ENCODE measurements around the gene TSPAN32. TPM values are rescaled to one million over a fixed set of nuclear protein-coding genes. Genes with fewer than 3 reads are reported as not detected.
A peak's percentile ranks its signal among the peaks of the same experiment; 100 is the strongest.

TSPAN32 gene
- total RNA-seq (100 to 1,000 TPM in 2 of 5 donors, 10 to 100 TPM in 3; 66.9 to 185 (median 92.3) TPM), total RNA-seq (2.5 to 100 (median 28.7) reads per million in 29 experiments)
- 120 TPM for total RNA-seq (2013)

DNA sequence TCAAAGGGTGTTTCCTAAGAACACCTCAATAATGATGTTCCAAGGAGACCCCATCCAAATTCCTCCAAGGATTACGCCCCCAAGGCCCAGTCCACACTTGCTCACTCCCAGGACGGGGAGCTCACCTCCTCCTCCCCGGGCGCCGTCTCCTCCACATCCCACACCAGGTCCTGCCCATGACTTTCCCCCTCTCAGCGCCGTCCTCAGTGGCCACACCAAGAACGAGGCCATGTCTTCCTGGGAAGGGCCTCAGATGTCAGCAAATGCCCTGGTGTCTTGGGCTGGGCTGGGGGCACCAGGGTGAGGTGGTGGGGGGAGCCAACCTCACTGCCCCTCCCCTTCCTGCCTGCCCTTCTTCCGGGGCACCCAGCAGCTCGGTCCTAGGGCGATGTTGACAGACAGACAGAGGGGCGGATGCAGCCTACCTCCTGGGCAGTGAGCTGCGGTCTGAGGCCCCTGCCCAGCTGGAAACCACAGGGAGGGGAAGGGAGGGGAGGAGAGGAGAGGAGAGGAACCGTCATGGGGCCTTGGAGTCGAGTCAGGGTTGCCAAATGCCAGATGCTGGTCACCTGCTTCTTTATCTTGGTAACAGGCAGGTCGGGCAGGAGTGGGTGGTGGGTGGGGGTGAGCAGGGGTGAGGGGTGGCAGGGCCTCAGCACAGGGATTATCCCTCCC is at the start of gene TSPAN32, which contains the start of gene C11orf21:
TSPAN32 (plus strand) TSS at position 383 of the 675 bp plus-strand sequence; CDS start at position 520, 137 bp downstream.
C11orf21 (minus strand) TSS at position 288 of the 675 bp plus-strand sequence; CDS start at position 178, 110 bp downstream.
- Mint-ChIP-seq H3K27ac (peak within 1 kb of the TSS; percentile 96 to 99), H3K9me3 (no peaks in the 10 kb centered on the region), H3K4me3 (peak within 1 kb of the TSS; percentile 89 to 98 (median 92)), H3K27me3 (no peaks in the 10 kb centered on the region), H3K36me3 (peaks cover 6% of the 10 kb centered on the region), H3K4me1 (peaks cover 48 to 78% (median 71%) of the 10 kb centered on the region in 3 donors)
- ChIA-PET POLR2A (interaction anchor here in 1 of 2 donors (0.5 kb wide), 1 partner anchor 1081 kb away, joined by 8 read pairs; no protein-coding TSS in a partner anchor), CTCF (interaction anchor here (0.5 to 1.5 kb wide), 4 partner anchors 83 to 230 kb away, joined by 3 to 7 read pairs (median 3); no protein-coding TSS in a partner anchor)
- peaks cover 44 to 97% of the 10 kb centered on the region in 2 experiments for H3K4me1 ChIP-seq (ENCODE audit: control insufficient read depth in 1 of 2, extremely low read depth in 1 of 2, insufficient read depth in 2 of 2, low read length in 2 of 2)
- H3K27me3 ChIP-seq (replicated peaks in 1 of 2; ENCODE audit: control insufficient read depth in 2 of 2, extremely low read depth in 1 of 2, insufficient read depth in 2 of 2, low read length in 1 of 2), result no peaks in the 10 kb centered on the region
- ATAC-seq (replicated peaks in 1 of 4) (peak; percentile 63 to 76 (median 66)), DNase-seq (peak in 33 of 35 experiments; percentile 19 to 74 (median 54))
- WGBS (ENCODE audit: insufficient coverage), result 0% methylated on average over 2 of the region's 16 CpGs
- H3K27ac ChIP-seq (ENCODE audit: low read length), result peak within 1 kb of the TSS; percentile 74
- H3K36me3 ChIP-seq (ENCODE audit: control insufficient read depth in 2 of 2, extremely low read depth in 1 of 2, insufficient read depth in 1 of 2, low read length in 1 of 2), result peaks cover 9 to 29% of the 10 kb centered on the region in 2 donors
- no peaks in the 10 kb centered on the region for H3K9me3 ChIP-seq
- peak within 1 kb of the TSS; percentile 76 to 81 for H3K4me3 ChIP-seq (ENCODE audit: control insufficient read depth in 1 of 2, extremely low read depth in 1 of 2, low read length in 1 of 2)

GRCh38 chr11:2252018-2252417 is 49.8 kb upstream of the TSPAN32 start:
- H3K27ac Mint-ChIP-seq, result no peak overlapping the region
- H3K4me1 Mint-ChIP-seq, result no peaks in the 10 kb centered on the region
- ATAC-seq (replicated peaks in 1 of 4) (no peak), DNase-seq (no peak)
- no peaks in the 10 kb centered on the region for H3K4me1 ChIP-seq (ENCODE audit: control insufficient read depth in 1 of 2, extremely low read depth in 1 of 2, insufficient read depth in 2 of 2, low read length in 2 of 2)
- H3K36me3 Mint-ChIP-seq, result no peaks in the 10 kb centered on the region
- H3K4me3 Mint-ChIP-seq, result no peak overlapping the region
- CTCF ChIA-PET, result no interaction called here
- peaks cover 0 to 6% of the 10 kb centered on the region in 2 donors for H3K27me3 Mint-ChIP-seq
- no peaks in the 10 kb centered on the region for H3K9me3 ChIP-seq
- peaks cover 0 to 3% (median 0%) of the 10 kb centered on the region in 3 donors for H3K9me3 Mint-ChIP-seq
- peaks cover 0 to 21% of the 10 kb centered on the region in 2 experiments for H3K27me3 ChIP-seq (replicated peaks in 1 of 2; ENCODE audit: control insufficient read depth in 2 of 2, extremely low read depth in 1 of 2, insufficient read depth in 2 of 2, low read length in 1 of 2)
- no peaks in the 10 kb centered on the region for H3K36me3 ChIP-seq (ENCODE audit: control insufficient read depth in 2 of 2, extremely low read depth in 1 of 2, insufficient read depth in 1 of 2, low read length in 1 of 2)
- 89% methylated on average over 1 of the region's 6 CpGs for WGBS (ENCODE audit: insufficient coverage)
- no peak overlapping the region for H3K27ac ChIP-seq (ENCODE audit: low read length)
- H3K4me3 ChIP-seq (ENCODE audit: control insufficient read depth in 1 of 2, extremely low read depth in 1 of 2, low read length in 1 of 2), result no peak overlapping the region
- POLR2A ChIA-PET, result no interaction called here

- no peaks in the 10 kb centered on the region for H3K36me3 Mint-ChIP-seq
- no peak overlapping the region for H3K4me3 Mint-ChIP-seq
- Histone ChIP-seq H3K36me3 (ENCODE audit: control insufficient read depth in 2 of 2, extremely low read depth in 1 of 2, insufficient read depth in 1 of 2, low read length in 1 of 2) (no peaks in the 10 kb centered on the region), H3K27me3 (replicated peaks in 1 of 2; ENCODE audit: control insufficient read depth in 2 of 2, extremely low read depth in 1 of 2, insufficient read depth in 2 of 2, low read length in 1 of 2) (peaks cover 0 to 13% of the 10 kb centered on the region in 2 experiments), H3K4me1 (ENCODE audit: control insufficient read depth in 1 of 2, extremely low read depth in 1 of 2, insufficient read depth in 2 of 2, low read length in 2 of 2) (no peaks in the 10 kb centered on the region), H3K9me3 (no peaks in the 10 kb centered on the region), H3K4me3 (ENCODE audit: control insufficient read depth in 1 of 2, extremely low read depth in 1 of 2, low read length in 1 of 2) (no peak overlapping the region), H3K27ac (ENCODE audit: low read length) (no peak overlapping the region)
- CTCF ChIA-PET, result no interaction called here
- no peaks in the 10 kb centered on the region for H3K27me3 Mint-ChIP-seq
- no peak for ATAC-seq (replicated peaks in 1 of 4)
- peaks cover 0 to 3% (median 0%) of the 10 kb centered on the region in 3 donors for H3K9me3 Mint-ChIP-seq
- POLR2A ChIA-PET, result no interaction called here
- H3K27ac Mint-ChIP-seq, result no peak overlapping the region
- WGBS (ENCODE audit: insufficient coverage), result 69% methylated on average over 11 of the region's 14 CpGs
- H3K4me1 Mint-ChIP-seq, result no peaks in the 10 kb centered on the region
- DNase-seq, result no peak
Measured at GRCh38 chr11:2256293-2256913, 45.4 kb upstream of the TSPAN32 start.

GRCh38 chr11:2256951-2257700 is 44.7 kb upstream of the TSPAN32 start:
- H3K4me3 ChIP-seq (ENCODE audit: control insufficient read depth in 1 of 2, extremely low read depth in 1 of 2, low read length in 1 of 2), result no peak overlapping the region
- WGBS (ENCODE audit: insufficient coverage), result 91% methylated on average over 21 of the region's 31 CpGs
- ChIA-PET POLR2A (no interaction called here), CTCF (no interaction called here)
- Mint-ChIP-seq H3K36me3 (no peaks in the 10 kb centered on the region), H3K27me3 (no peaks in the 10 kb centered on the region), H3K9me3 (peaks cover 0 to 3% (median 0%) of the 10 kb centered on the region in 3 donors), H3K4me3 (no peak overlapping the region), H3K27ac (no peak overlapping the region), H3K4me1 (no peaks in the 10 kb centered on the region)
- H3K27ac ChIP-seq (ENCODE audit: low read length), result no peak overlapping the region
- no peaks in the 10 kb centered on the region for H3K4me1 ChIP-seq (ENCODE audit: control insufficient read depth in 1 of 2, extremely low read depth in 1 of 2, insufficient read depth in 2 of 2, low read length in 2 of 2)
- DNase-seq (no peak), ATAC-seq (replicated peaks in 1 of 4) (no peak)
- H3K27me3 ChIP-seq (replicated peaks in 1 of 2; ENCODE audit: control insufficient read depth in 2 of 2, extremely low read depth in 1 of 2, insufficient read depth in 2 of 2, low read length in 1 of 2), result peaks cover 0 to 13% of the 10 kb centered on the region in 2 experiments
- no peaks in the 10 kb centered on the region for H3K36me3 ChIP-seq (ENCODE audit: control insufficient read depth in 2 of 2, extremely low read depth in 1 of 2, insufficient read depth in 1 of 2, low read length in 1 of 2)
- no peaks in the 10 kb centered on the region for H3K9me3 ChIP-seq

DNA sequence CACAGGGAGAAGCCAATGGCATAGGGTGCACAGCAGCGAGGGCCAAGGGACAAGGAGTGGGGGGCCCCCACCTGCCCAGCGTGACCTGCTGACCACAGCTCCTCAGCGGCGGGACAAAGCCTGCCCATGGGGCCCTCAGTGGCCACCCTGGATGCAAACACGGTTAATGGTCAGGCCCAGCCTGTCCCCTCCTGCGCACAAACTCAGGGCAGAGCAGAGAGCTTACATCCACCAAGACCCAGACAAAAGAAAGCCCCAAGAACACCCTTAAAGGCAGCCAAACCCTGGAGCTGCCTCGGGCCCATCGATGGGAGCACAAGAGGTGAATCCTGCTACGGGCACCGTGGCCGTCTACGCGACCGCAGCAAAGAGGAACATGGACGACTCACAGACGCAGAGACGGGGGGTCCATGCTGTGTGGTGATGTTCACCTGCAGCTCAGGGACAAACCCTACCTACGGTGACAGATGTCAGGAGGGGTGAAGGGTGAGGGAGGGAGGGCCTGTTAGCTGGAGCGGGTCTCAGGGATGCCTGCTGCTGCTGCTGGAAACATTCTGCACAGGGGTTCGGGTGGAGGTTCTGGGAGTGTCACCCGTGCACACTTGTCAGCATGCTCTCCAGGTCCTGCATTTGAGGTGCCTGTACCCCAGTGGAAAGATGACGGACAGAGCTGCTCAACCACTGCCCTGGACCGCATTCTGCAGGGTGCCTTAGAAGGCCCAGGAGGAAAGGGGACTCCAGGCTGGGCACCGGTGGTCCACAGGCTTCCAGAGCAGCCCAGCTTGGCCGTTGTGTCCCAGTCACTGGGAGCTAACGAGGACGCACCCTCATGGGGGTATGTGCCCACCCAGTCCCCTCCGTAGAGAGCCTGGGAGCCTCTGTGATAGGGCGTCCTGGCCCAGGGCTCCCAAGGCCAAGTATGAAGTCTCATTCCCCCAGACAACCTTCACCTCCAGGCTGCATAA is 43.0 kb upstream of the TSPAN32 start:
- no peak overlapping the region for H3K27ac ChIP-seq (ENCODE audit: low read length)
- DNase-seq (no peak), ATAC-seq (replicated peaks in 1 of 4) (no peak)
- no peak overlapping the region for H3K4me3 ChIP-seq (ENCODE audit: control insufficient read depth in 1 of 2, extremely low read depth in 1 of 2, low read length in 1 of 2)
- H3K4me1 Mint-ChIP-seq, result no peaks in the 10 kb centered on the region
- peaks cover 0 to 13% of the 10 kb centered on the region in 2 experiments for H3K27me3 ChIP-seq (replicated peaks in 1 of 2; ENCODE audit: control insufficient read depth in 2 of 2, extremely low read depth in 1 of 2, insufficient read depth in 2 of 2, low read length in 1 of 2)
- no peaks in the 10 kb centered on the region for H3K36me3 Mint-ChIP-seq
- ChIA-PET POLR2A (no interaction called here), CTCF (interaction anchor here in 1 of 2 donors (0.5 kb wide), 1 partner anchor 427 kb away, joined by 6 read pairs; no protein-coding TSS in a partner anchor)
- no peaks in the 10 kb centered on the region for H3K4me1 ChIP-seq (ENCODE audit: control insufficient read depth in 1 of 2, extremely low read depth in 1 of 2, insufficient read depth in 2 of 2, low read length in 2 of 2)
- no peaks in the 10 kb centered on the region for H3K9me3 ChIP-seq
- H3K4me3 Mint-ChIP-seq, result no peak overlapping the region
- no peak overlapping the region for H3K27ac Mint-ChIP-seq
- no peaks in the 10 kb centered on the region for H3K27me3 Mint-ChIP-seq
- H3K36me3 ChIP-seq (ENCODE audit: control insufficient read depth in 2 of 2, extremely low read depth in 1 of 2, insufficient read depth in 1 of 2, low read length in 1 of 2), result no peaks in the 10 kb centered on the region
- peaks cover 0 to 3% (median 0%) of the 10 kb centered on the region in 3 donors for H3K9me3 Mint-ChIP-seq
- 87% methylated on average over 25 of the region's 29 CpGs for WGBS (ENCODE audit: insufficient coverage)
